HL-60 (cell line): ENCODE measurements around the gene APOOL.
"Not testable (repeated sequence)": the region's sequence is repeated elsewhere in the genome, so short reads cannot be mapped to it uniquely, and the experiment has no call there.

Experiments used
- DNase-seq, 2 experiments: peaks; one replicate each; pipeline ENCODE4 v3.0.0-alpha.2; 2010 to 2020; ENCODE audit warnings: low read depth in 1 of 2, low spot score in 1 of 2
- H3K27ac ChIP-seq: fragments of 250-450 bp; sonication (Bioruptor Pico); replicated peaks from 2 replicates; pipeline ENCODE4 v1.5.1; 2020; ENCODE audit warnings: mild to moderate bottlenecking, moderate library complexity
- H3K27me3 ChIP-seq: fragments of 250-450 bp; sonication (Bioruptor Pico); 2 replicates; pipeline ENCODE4 v1.5.1; 2021; ENCODE audit warnings: mild to moderate bottlenecking, moderate library complexity; ENCODE audit not compliant: insufficient read depth, poor library complexity, severe bottlenecking
- H3K4me3 ChIP-seq: replicated peaks from 2 replicates; pipeline ENCODE4 v1.5.1; 2011; ENCODE audit warnings: mild to moderate bottlenecking, control low read depth, low read length; ENCODE audit not compliant: insufficient read depth
- GABPA ChIP-seq: IDR thresholded peaks from 2 replicates; pipeline ENCODE4 v1.6.1; 2012; ENCODE audit warnings: low read depth
- POLR2AphosphoS5 ChIP-seq: IDR thresholded peaks from 2 replicates; pipeline ENCODE4 v1.6.1; 2012; ENCODE audit warnings: low read depth
- REST ChIP-seq: IDR thresholded peaks from 2 replicates; pipeline ENCODE4 v1.6.1; 2012; ENCODE audit warnings: low read depth; ENCODE audit not compliant: insufficient replicate concordance
- SPI1 ChIP-seq: IDR thresholded peaks from 2 replicates; pipeline ENCODE4 v1.6.1; 2012; ENCODE audit warnings: low read depth, mild to moderate bottlenecking, borderline replicate concordance
- long read RNA-seq: library from polyadenylated mRNA; unstranded; transcript quantifications from one replicate; pipeline ENCODE4 v2.0.0, GENCODE V29; 2020
- TF ChIP-seq, protein P1 (sequence below): IDR thresholded peaks from one replicate; pipeline ENCODE4 v1.5.1; 2011; ENCODE audit warnings: low read length, control low read depth, inconsistent platforms; ENCODE audit not compliant: insufficient read depth

APOOL gene, protein sequence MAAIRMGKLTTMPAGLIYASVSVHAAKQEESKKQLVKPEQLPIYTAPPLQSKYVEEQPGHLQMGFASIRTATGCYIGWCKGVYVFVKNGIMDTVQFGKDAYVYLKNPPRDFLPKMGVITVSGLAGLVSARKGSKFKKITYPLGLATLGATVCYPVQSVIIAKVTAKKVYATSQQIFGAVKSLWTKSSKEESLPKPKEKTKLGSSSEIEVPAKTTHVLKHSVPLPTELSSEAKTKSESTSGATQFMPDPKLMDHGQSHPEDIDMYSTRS
- long read RNA-seq, partial matches to known transcripts, result 2 of 10 reads
- long read RNA-seq, other reads (novel, unspliced or antisense), result 6 of 10 reads

- H3K27ac ChIP-seq, result peak within 1 kb of the TSS; percentile 78
- H3K4me3 ChIP-seq, result peak within 1 kb of the TSS; percentile 61
- TF ChIP-seq REST (no peak), POLR2AphosphoS5 (peak; percentile 60; the same call in 1 of the 2 replicates)
- H3K27me3 ChIP-seq, result no peaks in the 10 kb centered on the region
- DNase-seq, result peak; percentile 72 to 85
Measured at GRCh38 chrX:85003655-85004244, at the start of gene APOOL. TSS of gene APOOL (plus strand) at chrX:85003877. CDS start at chrX:85003913, 36 bp downstream.

DNA sequence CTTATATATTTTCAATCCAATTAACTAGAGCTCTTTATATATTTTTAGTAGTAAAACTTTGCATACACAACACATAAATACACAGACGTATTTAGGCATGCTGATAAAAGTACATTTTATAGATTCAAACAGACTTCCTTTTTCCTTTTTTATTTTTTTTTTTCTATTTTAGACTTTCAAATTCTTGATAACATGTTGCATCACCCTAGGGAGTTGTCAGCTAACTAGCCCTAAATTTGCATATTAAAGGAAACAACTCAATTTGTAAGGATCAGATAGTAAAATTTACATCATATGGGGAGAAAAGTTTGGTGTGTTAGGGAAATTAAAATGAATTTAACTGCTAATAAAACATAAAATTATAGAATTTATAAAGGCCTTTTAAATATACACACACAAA lies 47.4 kb upstream of the APOOL start:
- H3K27me3 ChIP-seq, result no peaks in the 10 kb centered on the region

GRCh38 chrX:84974803-84975202 lies 28.9 kb upstream of the APOOL start:
- TF ChIP-seq, protein P1, sequence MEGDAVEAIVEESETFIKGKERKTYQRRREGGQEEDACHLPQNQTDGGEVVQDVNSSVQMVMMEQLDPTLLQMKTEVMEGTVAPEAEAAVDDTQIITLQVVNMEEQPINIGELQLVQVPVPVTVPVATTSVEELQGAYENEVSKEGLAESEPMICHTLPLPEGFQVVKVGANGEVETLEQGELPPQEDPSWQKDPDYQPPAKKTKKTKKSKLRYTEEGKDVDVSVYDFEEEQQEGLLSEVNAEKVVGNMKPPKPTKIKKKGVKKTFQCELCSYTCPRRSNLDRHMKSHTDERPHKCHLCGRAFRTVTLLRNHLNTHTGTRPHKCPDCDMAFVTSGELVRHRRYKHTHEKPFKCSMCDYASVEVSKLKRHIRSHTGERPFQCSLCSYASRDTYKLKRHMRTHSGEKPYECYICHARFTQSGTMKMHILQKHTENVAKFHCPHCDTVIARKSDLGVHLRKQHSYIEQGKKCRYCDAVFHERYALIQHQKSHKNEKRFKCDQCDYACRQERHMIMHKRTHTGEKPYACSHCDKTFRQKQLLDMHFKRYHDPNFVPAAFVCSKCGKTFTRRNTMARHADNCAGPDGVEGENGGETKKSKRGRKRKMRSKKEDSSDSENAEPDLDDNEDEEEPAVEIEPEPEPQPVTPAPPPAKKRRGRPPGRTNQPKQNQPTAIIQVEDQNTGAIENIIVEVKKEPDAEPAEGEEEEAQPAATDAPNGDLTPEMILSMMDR, result no peak
- no peak for TF ChIP-seq POLR2AphosphoS5
- TF ChIP-seq REST, result no peak
- no peak for TF ChIP-seq GABPA
- TF ChIP-seq SPI1, result no peak
- no peak for DNase-seq
- Histone ChIP-seq H3K4me3 (no peak overlapping the region), H3K27me3 (no peaks in the 10 kb centered on the region), H3K27ac (no peak overlapping the region)

More for the DNA sequence above, 47.4 kb upstream of the APOOL start:
- no peak for DNase-seq
- Histone ChIP-seq H3K4me3 (no peak overlapping the region), H3K27ac (no peak overlapping the region)
- TF ChIP-seq, protein P1, result no peak
- TF ChIP-seq POLR2AphosphoS5 (no peak), REST (no peak), SPI1 (no peak), GABPA (no peak)

- not testable (repeated sequence) for H3K27ac ChIP-seq, DNase-seq, H3K4me3 ChIP-seq, H3K27me3 ChIP-seq
Measured at GRCh38 chrX:84991739-84992138, 11.9 kb upstream of the APOOL start.
